ENCODE data around the gene BOC.

BOC gene

GRCh38 chr3:113225286-113225685, 13.9 kb downstream of the BOC start:
- DNase-seq (ENCODE audit: low read depth in 3 of 3), result no peak

- no peak for DNase-seq (ENCODE audit: low read depth in 3 of 3)
Observed at GRCh38 chr3:113226491-113226890, 15.1 kb downstream of the BOC start.

GRCh38 chr3:113227146-113227545, 15.8 kb downstream of the BOC start:
- no peak for DNase-seq (ENCODE audit: low read depth in 3 of 3)

GRCh38 chr3:113228498-113229286, 17.3 kb downstream of the BOC start:
- no peak for DNase-seq (ENCODE audit: low read depth in 3 of 3)

GRCh38 chr3:113231391-113231790, 20.0 kb downstream of the BOC start:
- no peak for DNase-seq (ENCODE audit: low read depth in 3 of 3)

GRCh38 chr3:113231827-113232253, 20.5 kb downstream of the BOC start:
- no peak for DNase-seq (ENCODE audit: low read depth in 3 of 3)

- no peak for DNase-seq (ENCODE audit: low read depth in 3 of 3)
Observed at GRCh38 chr3:113232342-113232741, 21.0 kb downstream of the BOC start.

GRCh38 chr3:113233497-113233896, 22.1 kb downstream of the BOC start:
- DNase-seq (ENCODE audit: low read depth in 3 of 3), result no peak

- no peak for DNase-seq (ENCODE audit: low read depth in 3 of 3)
Observed at GRCh38 chr3:113234028-113234427, 22.7 kb downstream of the BOC start.

- no peak for DNase-seq (ENCODE audit: low read depth in 3 of 3)
Observed at GRCh38 chr3:113234688-113235260, 23.4 kb downstream of the BOC start.

- DNase-seq (ENCODE audit: low read depth in 3 of 3), result no peak
Observed at GRCh38 chr3:113238503-113238902, 27.1 kb downstream of the BOC start.

GRCh38 chr3:113240841-113241240, 29.5 kb downstream of the BOC start:
- DNase-seq (ENCODE audit: low read depth in 3 of 3), result no peak

- no peak for DNase-seq (ENCODE audit: low read depth in 3 of 3)
Observed at GRCh38 chr3:113241292-113242095, 30.1 kb downstream of the BOC start.

- no peak for DNase-seq (ENCODE audit: low read depth in 3 of 3)
Observed at GRCh38 chr3:113242096-113242581, 30.8 kb downstream of the BOC start.

GRCh38 chr3:113243071-113243470, 31.7 kb downstream of the BOC start:
- no peak for DNase-seq (ENCODE audit: low read depth in 3 of 3)

GRCh38 chr3:113243846-113244245, 32.5 kb downstream of the BOC start:
- no peak for DNase-seq (ENCODE audit: low read depth in 3 of 3)

- no peak for DNase-seq (ENCODE audit: low read depth in 3 of 3)
Observed at GRCh38 chr3:113245761-113246161, 34.4 kb downstream of the BOC start.

GRCh38 chr3:113247068-113247467, 35.7 kb downstream of the BOC start:
- DNase-seq (ENCODE audit: low read depth in 3 of 3), result no peak

- DNase-seq (ENCODE audit: low read depth in 3 of 3), result no peak
Observed at GRCh38 chr3:113247675-113248458, 36.5 kb downstream of the BOC start.

- DNase-seq (ENCODE audit: low read depth in 3 of 3), result no peak
Observed at GRCh38 chr3:113249111-113249510, 37.8 kb downstream of the BOC start.

- no peak for DNase-seq (ENCODE audit: low read depth in 3 of 3)
Observed at GRCh38 chr3:113249601-113250000, 38.2 kb downstream of the BOC start.

GRCh38 chr3:113250566-113250965, 39.2 kb downstream of the BOC start:
- DNase-seq (ENCODE audit: low read depth in 3 of 3), result no peak

Measured in stimulated activated CD4-positive, alpha-beta T cell treated with anti-CD3 and anti-CD28 coated beads, TNF-alpha, amount 100 ng/mL, for 4 hours (primary cell).